H1 (cell line): ENCODE measurements around the gene ASTL. TPM values are rescaled to one million over a fixed set of nuclear protein-coding genes. Genes with fewer than 3 reads are reported as not detected.

Source experiments
- CTCF ChIA-PET: fragments of 300-600 bp; sonication (Branson Sonifier 250); formaldehyde crosslinking; loops from one replicate; lab custom pipeline; 2021; ENCODE audit not compliant: partially characterized antibody; lab: Charles Lee
- POLR2A ChIA-PET: fragments of 300-600 bp; sonication (Branson Sonifier 250); formaldehyde crosslinking; loops from one replicate; lab custom pipeline; 2021; ENCODE audit warnings: inconsistent platforms; ENCODE audit not compliant: partially characterized antibody; lab: Charles Lee
- DNase-seq, 2 experiments: peaks; one replicate each; pipeline versions ENCODE4 v3.0.0 to v3.0.0-alpha.2; 2010 to 2022; ENCODE audit warnings: low spot score in 2 of 2, low read depth in 1 of 2, mixed read lengths in 1 of 2
- FAIRE-seq: peaks from 2 replicates; lab custom pipeline; 2011; peaks lifted over from hg19 to GRCh38; lab: Jason Lieb, UNC
- H2AFZ ChIP-seq: 2 replicates; pipeline ENCODE4 v1.8.1; 2012; ENCODE audit warnings: low read length, inconsistent platforms
- H2AK5ac ChIP-seq: 2 replicates; pipeline ENCODE4 v1.6.1; 2013; ENCODE audit warnings: low read depth, low read length
- H2BK120ac ChIP-seq: replicated peaks from 2 replicates; pipeline ENCODE3; 2013; ENCODE audit warnings: low read depth, low read length, inconsistent platforms
- H2BK12ac ChIP-seq: 2 replicates; pipeline ENCODE4 v1.6.1; 2013; ENCODE audit warnings: low read depth, low read length
- H2BK15ac ChIP-seq: 2 replicates; pipeline ENCODE4 v1.6.1; 2013; ENCODE audit warnings: low read length
- H2BK20ac ChIP-seq: 2 replicates; pipeline ENCODE4 v1.6.1; 2013; ENCODE audit warnings: low read length
- H2BK5ac ChIP-seq: 2 replicates; pipeline ENCODE4 v1.6.1; 2013; ENCODE audit warnings: low read depth, low read length
- H3K14ac ChIP-seq: 2 replicates; pipeline ENCODE4 v1.6.1; 2013; ENCODE audit warnings: inconsistent platforms; ENCODE audit not compliant: insufficient read length
- H3K18ac ChIP-seq: 2 replicates; pipeline ENCODE4 v1.6.1; 2013; ENCODE audit warnings: low read length; ENCODE audit errors: extremely low read depth
- H3K23ac ChIP-seq: 2 replicates; pipeline ENCODE4 v1.6.1; 2013; ENCODE audit warnings: inconsistent platforms; ENCODE audit not compliant: insufficient read length
- H3K23me2 ChIP-seq: 2 replicates; pipeline ENCODE4 v1.6.1; 2013; ENCODE audit warnings: low read depth, low read length
- H3K27ac ChIP-seq: 2 replicates; pipeline ENCODE4 v1.6.1; 2011; ENCODE audit warnings: low read depth, low read length, inconsistent platforms
- H3K27me3 ChIP-seq, 4 experiments: replicated peaks in 1 of 4; 1 replicate in 1 of 4; 2 replicates in 3 of 4; pipeline versions ENCODE4 v1.6.1 to v1.8.1; 2011 to 2013; ENCODE audit warnings: low read length in 3 of 4, mild to moderate bottlenecking in 3 of 4, inconsistent platforms in 2 of 4, mixed read lengths in 2 of 4, moderate library complexity in 1 of 4; ENCODE audit not compliant: control insufficient read depth in 3 of 4, insufficient read depth in 3 of 4; ENCODE audit errors: extremely low read depth in 1 of 4
- H3K36me3 ChIP-seq, 4 experiments: 2 replicates each; pipeline versions ENCODE4 v1.6.1 to v1.8.1; 2011 to 2013; ENCODE audit warnings: mild to moderate bottlenecking in 4 of 4, low read length in 3 of 4, moderate library complexity in 2 of 4, control low read depth in 1 of 4, inconsistent platforms in 1 of 4; ENCODE audit not compliant: insufficient read depth in 4 of 4, control insufficient read depth in 2 of 4
- H3K4ac ChIP-seq: replicated peaks from 2 replicates; pipeline ENCODE3; 2013; ENCODE audit warnings: low read length, low read depth, mixed read lengths, inconsistent platforms; ENCODE audit not compliant: insufficient read length
- H3K4me1 ChIP-seq, 4 experiments: replicated peaks in 1 of 4; 1 replicate in 1 of 4; 2 replicates in 3 of 4; pipeline versions ENCODE4 v1.6.1 to v1.8.1; 2011 to 2013; ENCODE audit warnings: low read length in 3 of 4, inconsistent platforms in 2 of 4, mixed read lengths in 1 of 4; ENCODE audit not compliant: insufficient read depth in 4 of 4, control insufficient read depth in 3 of 4
- H3K4me2 ChIP-seq, 2 experiments: 2 replicates each; pipeline versions ENCODE4 v1.6.1 to v1.8.1; 2011 to 2013; ENCODE audit warnings: low read depth in 2 of 2, low read length in 2 of 2, control low read depth in 1 of 2, inconsistent platforms in 1 of 2, mild to moderate bottlenecking in 1 of 2; ENCODE audit not compliant: insufficient read depth in 1 of 2
- H3K4me3 ChIP-seq, 4 experiments: fragments of 200-600, 300-600 bp in 1 of 4; sonication (generic), shearing (Covaris generic), sonication (Bioruptor Twin) in 1 of 4; 2 replicates each; pipeline versions ENCODE4 v1.5.1 to v1.8.1; 2011 to 2016; ENCODE audit warnings: low read length in 4 of 4, low read depth in 3 of 4, control low read depth in 2 of 4, inconsistent platforms in 2 of 4, mild to moderate bottlenecking in 2 of 4, mixed read lengths in 1 of 4, moderate library complexity in 1 of 4; ENCODE audit not compliant: insufficient read depth in 2 of 4; ENCODE audit errors: extremely low read depth in 1 of 4
- H3K56ac ChIP-seq: replicated peaks from 2 replicates; pipeline ENCODE3; 2013; ENCODE audit warnings: low read depth, mild to moderate bottlenecking, mixed read lengths, low read length, inconsistent platforms; ENCODE audit not compliant: insufficient read length
- H3K79me1 ChIP-seq: 2 replicates; pipeline ENCODE4 v1.6.1; 2013; ENCODE audit warnings: low read depth, low read length, control low read depth
- H3K79me2 ChIP-seq, 2 experiments: 2 replicates each; pipeline versions ENCODE4 v1.6.1 to v1.8.1; 2012 to 2013; ENCODE audit warnings: low read length in 2 of 2, mild to moderate bottlenecking in 2 of 2, inconsistent platforms in 1 of 2; ENCODE audit not compliant: insufficient read depth in 2 of 2, control insufficient read depth in 1 of 2
- H3K9ac ChIP-seq, 4 experiments: replicated peaks in 1 of 4; 1 replicate in 1 of 4; 2 replicates in 3 of 4; pipeline versions ENCODE4 v1.6.1 to v1.8.1; 2011 to 2013; ENCODE audit warnings: low read depth in 3 of 4, low read length in 3 of 4, control low read depth in 2 of 4, mild to moderate bottlenecking in 2 of 4, moderate library complexity in 2 of 4, inconsistent platforms in 1 of 4; ENCODE audit errors: extremely low read depth in 1 of 4
- H3K9me3 ChIP-seq, 2 experiments: 2 replicates each; pipeline versions ENCODE4 v1.6.1 to v1.8.1; 2012 to 2013; ENCODE audit warnings: mild to moderate bottlenecking in 2 of 2, moderate library complexity in 2 of 2, control low read depth in 1 of 2, inconsistent platforms in 1 of 2, low read depth in 1 of 2, low read length in 1 of 2, mixed read lengths in 1 of 2; ENCODE audit not compliant: insufficient read depth in 2 of 2
- H4K20me1 ChIP-seq, 2 experiments: replicated peaks in 1 of 2; 2 replicates each; pipeline versions ENCODE3 to v1.8.1; 2011 to 2013; ENCODE audit warnings: inconsistent platforms in 2 of 2, low read length in 2 of 2, mild to moderate bottlenecking in 1 of 2; ENCODE audit not compliant: insufficient read depth in 2 of 2, control insufficient read depth in 1 of 2
- H4K5ac ChIP-seq: 2 replicates; pipeline ENCODE4 v1.6.1; 2013; ENCODE audit warnings: low read length, low read depth, mixed read lengths, inconsistent platforms; ENCODE audit not compliant: insufficient read length
- H4K8ac ChIP-seq: 2 replicates; pipeline ENCODE4 v1.8.0; 2013; ENCODE audit warnings: mild to moderate bottlenecking, moderate library complexity, low read length, inconsistent platforms; ENCODE audit not compliant: insufficient read depth; ENCODE audit errors: extremely low read depth
- H4K91ac ChIP-seq: replicated peaks from 2 replicates; pipeline ENCODE3; 2013; ENCODE audit warnings: low read length, mixed read lengths, inconsistent platforms; ENCODE audit not compliant: insufficient read length
- ASH2L ChIP-seq: fragments of 200-600, 300-600 bp; sonication (generic); IDR thresholded peaks from one replicate; pipeline ENCODE4 v1.7.1; 2017; ENCODE audit warnings: low read length
- HDAC6 ChIP-seq: IDR thresholded peaks from one replicate; pipeline ENCODE4 v1.7.1; 2012; ENCODE audit warnings: low read depth, mild to moderate bottlenecking, inconsistent platforms, low read length, moderate library complexity
- KDM4A ChIP-seq: IDR thresholded peaks from one replicate; pipeline ENCODE4 v1.7.1; 2012; ENCODE audit warnings: low read depth, mild to moderate bottlenecking, moderate library complexity, low read length, inconsistent platforms; ENCODE audit not compliant: severe bottlenecking
- NANOG ChIP-seq: IDR thresholded peaks from 2 replicates; pipeline ENCODE4 v1.6.1; 2011; ENCODE audit warnings: low read length, low read depth, mild to moderate bottlenecking, inconsistent platforms; ENCODE audit not compliant: insufficient read depth, poor library complexity, severe bottlenecking
- PHF8 ChIP-seq: fragments of 200-600 bp; sonication (generic); conservative IDR thresholded peaks from 2 replicates; pipeline ENCODE4 v1.7.1; 2012; ENCODE audit warnings: low read depth, mild to moderate bottlenecking, inconsistent platforms, low read length, moderate library complexity
- POLR2A ChIP-seq, 2 experiments: IDR thresholded peaks; 1 replicate in 1 of 2; 2 replicates in 1 of 2; pipeline ENCODE4 v1.6.1; 2011; ENCODE audit warnings: low read depth in 2 of 2, low read length in 2 of 2, mild to moderate bottlenecking in 2 of 2; ENCODE audit errors: control extremely low read depth in 1 of 2
- POLR2AphosphoS5 ChIP-seq: IDR thresholded peaks from 2 replicates; pipeline ENCODE4 v1.6.1; 2011; ENCODE audit warnings: low read depth, low read length
- RAD21 ChIP-seq, 2 experiments: IDR thresholded peaks in 1 of 2; conservative IDR thresholded peaks in 1 of 2; 2 replicates each; pipeline ENCODE4 v1.6.1; 2011; ENCODE audit warnings: low read depth in 2 of 2, low read length in 2 of 2, improper control_type of control experiment in 1 of 2, inconsistent platforms in 1 of 2, mild to moderate bottlenecking in 1 of 2, moderate library complexity in 1 of 2
- TAF1 ChIP-seq: IDR thresholded peaks from 2 replicates; pipeline ENCODE4 v1.6.1; 2011; ENCODE audit warnings: mild to moderate bottlenecking, low read depth, low read length
- TBP ChIP-seq: IDR thresholded peaks from 2 replicates; pipeline ENCODE4 v1.6.1; 2011; ENCODE audit warnings: low read depth, low read length, improper control_type of control experiment
- WGBS, 2 experiments: shearing (Covaris generic) in 1 of 2; methylation state at CpG; one replicate each; pipeline versions ENCODE4 v1.1.6 to v1.1.7; 2013 to 2015; ENCODE audit warnings: low lambda C conversion rate in 2 of 2, mixed read lengths in 2 of 2, inconsistent platforms in 1 of 2, low coverage in 1 of 2, missing lambda C conversion rate in 1 of 2; ENCODE audit not compliant: insufficient replicate concordance in 2 of 2, insufficient coverage in 1 of 2, insufficient read length in 1 of 2; ENCODE audit errors: extremely low coverage in 1 of 2, missing lambda C conversion rate in 1 of 2; 5-methylcytosine and 5-hydroxymethylcytosine counted together
- polyA plus RNA-seq, 7 experiments: library from polyadenylated mRNA; depleted of rRNA in 3 of 7; stranded (reverse) in 5 of 7; unstranded in 2 of 7; fragments of >200 nt in 5 of 7; fragments of 200-250 nt in 2 of 7; gene quantifications; 1 replicate in 5 of 7; 2 replicates in 1 of 7; 4 replicates in 1 of 7; pipeline versions ENCODE4 v1.2.1 to v1.2.3, GENCODE V29; 2011 to 2013; ENCODE audit warnings: missing spikeins in 2 of 7, mixed read lengths in 2 of 7
- total RNA-seq: library from RNA; stranded (reverse); fragmentation: NEBNext Ultra II Directional; extraction: Animal tissue kit (Norgen Biotek cat#: 25700); gene quantifications from 2 replicates; pipeline ENCODE4 v1.2.1, GENCODE V29; 2021
- TF ChIP-seq, protein P1 (sequence below): IDR thresholded peaks from 2 replicates; pipeline ENCODE4 v1.6.1; 2012; ENCODE audit warnings: inconsistent platforms

Gene ASTL
- total and polyA plus RNA-seq, 2 of the 8 experiments (the other 6 are each of a cell fraction or from before 2014, with no cell fraction given), result 0.60 to 1.4 TPM

DNA sequence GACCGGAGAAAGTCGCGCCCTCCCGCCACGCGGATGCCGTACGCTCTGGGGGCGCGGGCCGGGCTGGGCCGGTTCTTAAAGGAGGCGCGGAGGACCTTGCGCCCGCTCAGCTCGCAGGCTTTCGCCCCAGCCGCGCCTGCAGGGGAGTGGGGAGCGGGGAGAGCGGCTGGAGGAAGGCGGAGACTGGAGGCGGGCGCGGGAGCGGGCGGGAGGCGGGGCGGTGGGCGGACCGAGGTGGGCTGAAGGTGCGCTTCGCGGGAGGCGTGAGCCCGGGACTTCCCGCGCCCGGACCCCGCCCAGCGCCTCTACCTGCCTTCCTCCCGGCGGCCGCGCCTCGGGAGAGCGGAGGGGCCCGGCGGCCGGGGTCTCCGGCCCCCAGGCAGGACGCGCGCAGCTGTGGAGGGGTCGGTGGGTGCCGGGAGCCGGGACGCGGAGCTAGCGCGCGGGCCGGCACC, 21.9 kb downstream of the ASTL start, which contains the start of gene ADRA2B:
Gene ADRA2B (minus strand): TSS at position 148 of the 455 bp plus-strand sequence. CDS start 422 bp downstream, outside the sequence.
- H3K36me3 ChIP-seq, result no peaks in the 10 kb centered on the region
- H3K27me3 ChIP-seq, result peaks cover 0 to 32% (median 25%) of the 10 kb centered on the region in 4 experiments; a peak in 5 of 7 replicates
- H4K5ac ChIP-seq, result no peak within 1 kb of the TSS
- H3K79me2 ChIP-seq, result no peaks in the 10 kb centered on the region
- CTCF ChIA-PET, result interaction anchor here (0.5 to 6.6 kb wide), 27 partner anchors 8 to 663 kb away, joined by 3 to 61 read pairs (median 5); partner anchors contain the start of genes ASTL and DUSP2
- H2BK12ac ChIP-seq, result peak within 1 kb of the TSS; percentile 68; the same call in 1 of the 2 replicates
- 0 out of 2 replicates have a peak within 1 kb of the TSS, but pooled peaks have one; percentile 3 for H2AFZ ChIP-seq
- FAIRE-seq, result no peak
- H3K4me3 ChIP-seq, result peak within 1 kb of the TSS; percentile 57 to 81 (median 60)
- no peak within 1 kb of the TSS; the same call in 1 of the 2 replicates for H3K27ac ChIP-seq
- no peak within 1 kb of the TSS; the same call in 1 of the 2 replicates for H2BK5ac ChIP-seq
- peak within 1 kb of the TSS; percentile 71; the same call in 1 of the 2 replicates for H3K18ac ChIP-seq
- peaks cover 0 to 5% of the 10 kb centered on the region in 2 experiments; a peak in 1 of 4 replicates for H3K9me3 ChIP-seq
- peak within 1 kb of the TSS in 3 of 4 experiments; percentile 13 to 54 (median 24); a peak in 4 of 7 replicates for H3K9ac ChIP-seq
- H3K79me1 ChIP-seq, result no peaks in the 10 kb centered on the region
- H4K8ac ChIP-seq, result peak within 1 kb of the TSS; percentile 30
- H3K23ac ChIP-seq, result no peak within 1 kb of the TSS
- H3K56ac ChIP-seq, result no peak within 1 kb of the TSS
- H2BK15ac ChIP-seq, result peak within 1 kb of the TSS; percentile 83; the same call in 1 of the 2 replicates
- WGBS, 2 experiments, result 3% methylated on average over 18 of the region's 64 CpGs; no CpG with 5 or more reads in 1 of the 2 experiments
- H3K14ac ChIP-seq, result no peak within 1 kb of the TSS
- H2BK20ac ChIP-seq, result no peak within 1 kb of the TSS
- no peak within 1 kb of the TSS for H2BK120ac ChIP-seq
- DNase-seq, result peak; percentile 68 to 85
- POLR2A ChIA-PET, result interaction anchor here (0.8 to 1.8 kb wide), 5 partner anchors 10 to 125 kb away, joined by 3 to 6 read pairs (median 3); no protein-coding TSS in a partner anchor
- H3K23me2 ChIP-seq, result peaks cover 11% of the 10 kb centered on the region; the same call in 1 of the 2 replicates
- H4K20me1 ChIP-seq, result no peaks in the 10 kb centered on the region
- H3K4me1 ChIP-seq, result peaks cover 0 to 20% (median 12%) of the 10 kb centered on the region in 4 experiments; a peak in 6 of 7 replicates
- H4K91ac ChIP-seq, result no peak within 1 kb of the TSS
- 0 out of 2 replicates have a peak within 1 kb of the TSS, but pooled peaks have one; percentile 70 for H2AK5ac ChIP-seq
- H3K4me2 ChIP-seq, result peak within 1 kb of the TSS; percentile 74 to 78
- no peak within 1 kb of the TSS for H3K4ac ChIP-seq
- TF ChIP-seq HDAC6 (no peak), RAD21 (IDR thresholded peaks at IDR 0.05 in 1 of 2, conservative IDR thresholded peaks at IDR 0.05 in 1 of 2; ENCODE audit: low read depth in 2 of 2, low read length in 2 of 2) (0 out of 4 replicates have a peak, but pooled peaks of 1 of the 2 experiments have one; percentile 2), KDM4A (peak; percentile 62), ASH2L (peak; percentile 58), PHF8 (0 out of 2 replicates have a peak, but pooled peaks have one; percentile 41), POLR2A (IDR thresholded peaks at IDR 0.05; ENCODE audit: control extremely low read depth in 1 of 2, low read depth in 2 of 2, low read length in 2 of 2) (peak in 1 of 2 experiments; percentile 40; a peak in 1 of 3 replicates), NANOG (no peak), TBP (peak; percentile 56; the same call in 1 of the 2 replicates), POLR2AphosphoS5 (no peak), TAF1 (0 out of 2 replicates have a peak, but pooled peaks have one; percentile 10)
- TF ChIP-seq, protein P1, sequence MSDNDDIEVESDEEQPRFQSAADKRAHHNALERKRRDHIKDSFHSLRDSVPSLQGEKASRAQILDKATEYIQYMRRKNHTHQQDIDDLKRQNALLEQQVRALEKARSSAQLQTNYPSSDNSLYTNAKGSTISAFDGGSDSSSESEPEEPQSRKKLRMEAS, result 0 out of 2 replicates have a peak, but pooled peaks have one; percentile 54
